ENCODE measurements around the gene EIF4E. TPM values are rescaled to one million over a fixed set of nuclear protein-coding genes. Genes with fewer than 3 reads are reported as not detected.
"Not testable (repeated sequence)": the region's sequence is repeated elsewhere in the genome, so short reads cannot be mapped to it uniquely, and the experiment has no call there.

EIF4E gene
- total RNA-seq, 1 experiment from 2014 or later = 110 TPM

- DNase-seq (ENCODE audit: low spot score) = no peak
These were observed 3.6 kb upstream of the EIF4E start for GRCh38 chr4:98932539-98932938.

- DNase-seq (ENCODE audit: low spot score) = peak; percentile 37
These were observed 1.5 kb upstream of the EIF4E start for GRCh38 chr4:98930311-98930865.

GRCh38 chr4:98929341-98930267 is 671 bp upstream of the EIF4E start:
- peak; percentile 80 for DNase-seq (ENCODE audit: low spot score)

- peak; percentile 81 for DNase-seq (ENCODE audit: low spot score)
These were observed 815 bp downstream of the EIF4E start for GRCh38 chr4:98928131-98928504.

GRCh38 chr4:98926257-98926656 is 2.7 kb downstream of the EIF4E start:
- not testable (repeated sequence) for DNase-seq (ENCODE audit: low spot score)

GRCh38 chr4:98921292-98921691 is 7.6 kb downstream of the EIF4E start:
- DNase-seq (ENCODE audit: low spot score) = no peak

- DNase-seq (ENCODE audit: low spot score) = no peak
These were observed 8.9 kb downstream of the EIF4E start for GRCh38 chr4:98919996-98920395.

- not testable (repeated sequence) for DNase-seq (ENCODE audit: low spot score)
These were observed 18.2 kb downstream of the EIF4E start for GRCh38 chr4:98910728-98911127.

- DNase-seq (ENCODE audit: low spot score) = no peak
These were observed 19.1 kb downstream of the EIF4E start for GRCh38 chr4:98909646-98910401.

- DNase-seq (ENCODE audit: low spot score) = no peak
These were observed 20.1 kb downstream of the EIF4E start for GRCh38 chr4:98908703-98909262.

GRCh38 chr4:98908182-98908581 is 20.8 kb downstream of the EIF4E start:
- DNase-seq (ENCODE audit: low spot score) = no peak

- no peak for DNase-seq (ENCODE audit: low spot score)
These were observed 23.1 kb downstream of the EIF4E start for GRCh38 chr4:98905839-98906238.

GRCh38 chr4:98905297-98905696 is 23.6 kb downstream of the EIF4E start:
- DNase-seq (ENCODE audit: low spot score) = no peak

GRCh38 chr4:98903963-98904362 is 25.0 kb downstream of the EIF4E start:
- no peak for DNase-seq (ENCODE audit: low spot score)

GRCh38 chr4:98903561-98903960 is 25.4 kb downstream of the EIF4E start:
- no peak for DNase-seq (ENCODE audit: low spot score)

- no peak for DNase-seq (ENCODE audit: low spot score)
These were observed 29.7 kb downstream of the EIF4E start for GRCh38 chr4:98899277-98899676.

- DNase-seq (ENCODE audit: low spot score) = no peak
These were observed 37.2 kb downstream of the EIF4E start for GRCh38 chr4:98891478-98892337.

GRCh38 chr4:98890702-98891455 is 38.1 kb downstream of the EIF4E start:
- DNase-seq (ENCODE audit: low spot score) = no peak

- DNase-seq (ENCODE audit: low spot score) = no peak
These were observed 41.8 kb downstream of the EIF4E start for GRCh38 chr4:98887145-98887544.

- DNase-seq (ENCODE audit: low spot score) = not testable (repeated sequence)
These were observed 42.6 kb downstream of the EIF4E start for GRCh38 chr4:98886382-98886781.

All from HT-29 (cell line).